Activated naive CD8-positive, alpha-beta T cell treated with anti-CD3 and anti-CD28 coated beads, Interleukin-2, amount 10 ng/mL, durations not matched to agents 7 days and 5 days (primary cell): Measurements from ENCODE around the gene TTL. TPM values are rescaled to one million over a fixed set of nuclear protein-coding genes. Genes with fewer than 3 reads are reported as not detected.
A peak's percentile ranks its signal among the peaks of the same experiment; 100 is the strongest.
"Not testable (repeated sequence)": the region's sequence is repeated elsewhere in the genome, so short reads cannot be mapped to it uniquely, and the experiment has no call there.

Source experiments
- ATAC-seq: fragments of 150-1000 bp; cut with Tn5 transposase; one replicate; pipeline ENCODE4 v1.10.0; 2021; ENCODE audit warnings: low read depth, moderate library complexity
- POLR2A ChIA-PET: fragments of 350-600 bp; sonication (Branson Sonifier 250); formaldehyde crosslinking; loops from one replicate; lab custom pipeline; 2021; ENCODE audit warnings: antibody characterized with exemption; lab: Charles Lee
- DNase-seq: peaks from one replicate; pipeline ENCODE4 v3.0.0; 2021
- H3K27ac Mint-ChIP-seq: one replicate; pipeline ENCODE4 v1.8.0; 2022; ENCODE audit warnings: mild to moderate bottlenecking, mixed read lengths
- H3K27me3 Mint-ChIP-seq: one replicate; pipeline ENCODE4 v1.8.0; 2022; ENCODE audit warnings: mild to moderate bottlenecking, moderate library complexity, mixed read lengths
- H3K36me3 Mint-ChIP-seq: one replicate; pipeline ENCODE4 v1.8.0; 2021; ENCODE audit warnings: mild to moderate bottlenecking, mixed read lengths
- H3K4me1 Mint-ChIP-seq: one replicate; pipeline ENCODE4 v1.8.0; 2021; ENCODE audit warnings: mixed read lengths
- H3K4me3 Mint-ChIP-seq: one replicate; pipeline ENCODE4 v1.8.0; 2022; ENCODE audit warnings: mild to moderate bottlenecking, moderate library complexity, mixed read lengths
- H3K9me3 Mint-ChIP-seq: one replicate; pipeline ENCODE4 v1.8.0; 2021; ENCODE audit warnings: mixed read lengths
- total RNA-seq, 2 experiments: library from RNA; stranded (reverse); gene quantifications; one replicate each; pipeline ENCODE4 v1.2.3, GENCODE V29; 2021

The TTL gene
- total RNA-seq, result 10 to 100 TPM; 22.9 to 24.5 TPM

GRCh38 chr2:112481528-112482233, at the start of gene TTL:
TSS of gene TTL (plus strand) at chr2:112482156. CDS start at chr2:112482345, 189 bp downstream.
- Mint-ChIP-seq H3K9me3 (no peaks in the 10 kb centered on the region), H3K27ac (peak within 1 kb of the TSS; percentile 89), H3K4me3 (peak within 1 kb of the TSS; percentile 97), H3K27me3 (peaks cover 6% of the 10 kb centered on the region), H3K4me1 (peaks cover 25% of the 10 kb centered on the region), H3K36me3 (peaks cover 12% of the 10 kb centered on the region)
- POLR2A ChIA-PET, result interaction anchor here (1.2 to 1.8 kb wide), 2 partner anchors 102 to 103 kb away, joined by 3 to 5 read pairs; partner anchors contain the start of gene CHCHD5
- peak; percentile 87 for DNase-seq
- peak; percentile 79 for ATAC-seq

DNA sequence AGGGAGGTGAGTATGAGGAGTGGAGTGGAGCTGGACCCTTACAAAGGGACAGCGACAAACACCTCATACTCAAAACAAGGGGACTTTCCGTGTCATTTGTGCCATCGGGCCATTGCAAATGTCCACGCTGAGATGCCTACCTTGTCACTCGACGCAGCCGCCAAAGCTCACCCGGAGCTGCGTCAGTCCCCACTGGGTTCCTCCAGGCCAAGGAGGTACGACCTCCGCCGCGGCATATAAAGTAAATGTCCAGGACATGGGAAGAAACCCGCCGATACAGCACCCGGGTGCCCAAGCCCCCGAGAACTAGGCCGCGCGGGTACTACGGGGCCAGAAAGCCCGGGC, 49.6 kb upstream of the TTL start:
- peak; percentile 60 for DNase-seq

DNA sequence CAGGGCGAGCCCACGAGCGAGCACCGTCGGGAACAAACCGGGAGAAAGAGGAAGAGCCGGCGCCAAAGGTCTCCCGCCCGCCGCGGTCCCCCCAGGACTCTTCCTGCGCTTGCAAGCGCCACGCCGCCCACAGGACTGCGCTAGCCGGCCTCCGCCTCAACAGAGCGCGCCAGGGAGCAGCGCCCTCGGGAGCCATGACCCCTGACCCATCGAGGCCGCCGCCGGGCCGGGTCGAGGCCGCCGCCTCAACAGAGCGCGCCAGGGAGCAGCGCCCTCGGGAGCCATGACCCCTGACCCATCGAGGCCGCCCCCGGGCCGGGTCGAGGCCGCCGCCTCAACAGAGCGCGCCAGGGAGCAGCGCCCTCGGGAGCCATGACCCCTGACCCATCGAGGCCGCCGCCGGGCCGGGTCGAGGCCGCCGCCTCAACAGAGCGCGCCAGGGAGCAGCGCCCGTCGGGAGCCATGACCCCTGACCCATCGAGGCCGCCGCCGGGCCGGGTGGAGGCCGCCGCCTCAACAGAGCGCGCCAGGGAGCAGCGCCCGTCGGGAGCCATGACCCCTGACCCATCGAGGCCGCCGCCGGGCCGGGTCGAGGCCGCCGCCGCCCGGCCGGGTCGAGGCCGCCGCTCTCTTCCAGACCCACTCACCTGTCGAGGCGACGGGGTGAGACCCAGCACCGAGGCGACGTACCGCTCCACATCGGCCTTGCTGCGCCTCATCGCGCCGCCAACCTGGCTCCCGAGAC, 49.0 kb upstream of the TTL start:
- DNase-seq (peak; percentile 69), ATAC-seq (peak; percentile 67)
- H3K9me3 Mint-ChIP-seq, H3K36me3 Mint-ChIP-seq, H3K27me3 Mint-ChIP-seq: not testable (repeated sequence)
- POLR2A ChIA-PET, result interaction anchor here (0.6 kb wide), 2 partner anchors 47 to 487 kb away, joined by 3 read pairs; no protein-coding TSS in a partner anchor
- Mint-ChIP-seq H3K4me3 (peak overlapping the region; percentile 88), H3K27ac (peak overlapping the region; percentile 82), H3K4me1 (peaks cover 12% of the 10 kb centered on the region)

More for the DNA sequence above, 49.6 kb upstream of the TTL start:
- peak overlapping the region; percentile 82 for H3K27ac Mint-ChIP-seq
- H3K4me1 Mint-ChIP-seq, result peaks cover 12% of the 10 kb centered on the region
- peak overlapping the region; percentile 88 for H3K4me3 Mint-ChIP-seq
- ATAC-seq, H3K9me3 Mint-ChIP-seq, H3K27me3 Mint-ChIP-seq, H3K36me3 Mint-ChIP-seq, POLR2A ChIA-PET: not testable (repeated sequence)

GRCh38 chr2:112433480-112433879, 48.5 kb upstream of the TTL start, which contains the start of gene RGPD8:
TSS of gene RGPD8 (minus strand) at chr2:112433645. CDS start at chr2:112433453, 192 bp downstream.
- H3K36me3 Mint-ChIP-seq, H3K27me3 Mint-ChIP-seq, H3K9me3 Mint-ChIP-seq: not testable (repeated sequence)
- peak within 1 kb of the TSS; percentile 88 for H3K4me3 Mint-ChIP-seq
- peaks cover 12% of the 10 kb centered on the region for H3K4me1 Mint-ChIP-seq
- peak within 1 kb of the TSS; percentile 82 for H3K27ac Mint-ChIP-seq
- POLR2A ChIA-PET, result interaction anchor here (0.6 kb wide), 2 partner anchors 46 to 488 kb away, joined by 3 read pairs; no protein-coding TSS in a partner anchor
- DNase-seq (peak; percentile 90), ATAC-seq (peak; percentile 100)

DNA sequence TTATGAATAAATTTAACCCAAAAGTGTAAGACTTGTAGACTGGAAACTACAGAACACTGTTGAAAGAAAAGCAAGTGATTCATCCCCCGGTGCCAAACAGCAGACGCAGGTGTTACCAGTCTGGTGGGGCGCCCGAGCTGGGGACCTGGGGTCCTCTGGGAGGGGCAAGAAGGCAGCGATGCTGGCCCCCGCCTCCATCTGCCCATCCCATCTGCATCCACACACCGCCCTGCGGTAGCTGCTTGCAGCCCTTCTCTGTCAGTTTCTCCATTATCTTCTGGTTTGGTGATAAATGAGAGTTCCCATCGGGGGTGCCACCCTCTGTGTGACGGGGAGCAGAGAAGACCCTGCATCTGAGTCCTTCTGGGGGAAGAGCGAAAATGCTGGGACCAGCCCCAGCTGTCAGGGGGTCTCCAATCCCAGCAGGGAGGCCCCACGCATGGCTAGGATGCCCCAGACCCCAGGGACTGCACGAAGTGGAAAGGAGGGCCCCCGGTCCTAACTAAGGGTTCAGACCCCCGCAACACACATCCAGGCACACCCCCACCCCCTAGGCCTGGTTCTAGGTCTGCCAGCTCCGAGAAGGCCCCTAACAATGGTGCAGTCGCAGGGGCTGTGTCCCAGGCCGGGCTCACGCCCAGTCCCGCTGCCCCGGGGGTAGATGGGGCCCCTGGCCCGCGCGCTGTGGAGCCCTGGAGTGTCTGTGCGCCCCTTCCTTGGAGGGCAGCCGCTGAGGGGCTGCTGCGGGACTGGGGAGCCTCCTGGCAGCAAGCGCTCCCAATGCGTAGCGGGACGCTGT, 47.8 kb upstream of the TTL start:
- Mint-ChIP-seq H3K27ac (no peak overlapping the region), H3K36me3 (no peaks in the 10 kb centered on the region), H3K4me1 (peaks cover 12% of the 10 kb centered on the region), H3K27me3 (peaks cover 2% of the 10 kb centered on the region), H3K4me3 (no peak overlapping the region), H3K9me3 (no peaks in the 10 kb centered on the region)
- POLR2A ChIA-PET, result no interaction called here
- ATAC-seq, result no peak
- peak; percentile 38 for DNase-seq

- H3K4me3 Mint-ChIP-seq, ATAC-seq, H3K9me3 Mint-ChIP-seq, H3K27ac Mint-ChIP-seq, H3K36me3 Mint-ChIP-seq, POLR2A ChIA-PET, H3K27me3 Mint-ChIP-seq, DNase-seq: not testable (repeated sequence)
- H3K4me1 Mint-ChIP-seq, result peaks cover 11% of the 10 kb centered on the region
These were observed 46.9 kb upstream of the TTL start for GRCh38 chr2:112434890-112435715.

GRCh38 chr2:112435716-112436431, 46.1 kb upstream of the TTL start:
- H3K27me3 Mint-ChIP-seq, result peaks cover 11% of the 10 kb centered on the region
- H3K27ac Mint-ChIP-seq, ATAC-seq, H3K9me3 Mint-ChIP-seq, POLR2A ChIA-PET, H3K36me3 Mint-ChIP-seq, H3K4me3 Mint-ChIP-seq, DNase-seq, H3K4me1 Mint-ChIP-seq: not testable (repeated sequence)

GRCh38 chr2:112436993-112437392, 45.0 kb upstream of the TTL start:
- H3K9me3 Mint-ChIP-seq, H3K4me1 Mint-ChIP-seq, H3K27ac Mint-ChIP-seq, ATAC-seq, H3K36me3 Mint-ChIP-seq, DNase-seq, POLR2A ChIA-PET, H3K4me3 Mint-ChIP-seq: not testable (repeated sequence)
- peaks cover 20% of the 10 kb centered on the region for H3K27me3 Mint-ChIP-seq

- H3K27ac Mint-ChIP-seq, DNase-seq, H3K9me3 Mint-ChIP-seq, H3K36me3 Mint-ChIP-seq, POLR2A ChIA-PET, H3K4me1 Mint-ChIP-seq, ATAC-seq, H3K4me3 Mint-ChIP-seq: not testable (repeated sequence)
- H3K27me3 Mint-ChIP-seq, result peaks cover 24% of the 10 kb centered on the region
These were observed 44.5 kb upstream of the TTL start for GRCh38 chr2:112437405-112437831.

DNA sequence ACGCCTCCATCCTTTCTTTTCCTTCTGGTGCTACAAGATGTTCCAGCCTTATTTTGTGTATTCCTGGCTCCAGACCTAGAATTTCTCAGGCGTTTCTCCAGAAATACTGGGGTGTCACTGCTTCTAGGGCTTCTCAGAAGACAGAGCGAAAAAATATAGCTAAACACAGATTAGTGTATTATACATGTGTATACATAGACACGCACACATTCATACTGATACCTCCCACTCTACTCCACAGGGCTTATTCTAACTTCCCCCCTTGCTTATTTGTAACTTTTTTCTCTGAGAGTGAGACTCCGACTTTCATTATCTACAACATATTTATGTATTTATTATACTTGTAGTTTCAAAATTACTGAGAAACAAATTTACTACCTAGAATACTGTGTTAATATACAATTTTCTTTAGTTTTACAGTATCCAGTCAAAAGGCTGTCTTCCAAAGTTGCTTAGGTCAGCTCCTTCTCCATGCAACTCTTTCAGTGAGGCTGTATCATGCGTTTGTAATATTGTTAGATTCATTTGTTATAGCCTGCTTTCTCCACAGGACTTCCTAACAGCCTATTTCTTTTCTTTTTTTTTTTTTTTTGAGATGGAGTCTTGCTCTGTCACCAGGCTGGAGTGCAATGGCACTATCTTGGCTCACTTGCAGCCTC, 43.2 kb upstream of the TTL start:
- POLR2A ChIA-PET, result not testable (repeated sequence)

GRCh38 chr2:112444256-112444655, 37.7 kb upstream of the TTL start:
- H3K27ac Mint-ChIP-seq, DNase-seq, H3K4me1 Mint-ChIP-seq, H3K4me3 Mint-ChIP-seq, H3K9me3 Mint-ChIP-seq, H3K36me3 Mint-ChIP-seq, ATAC-seq, POLR2A ChIA-PET: not testable (repeated sequence)
- peaks cover 34% of the 10 kb centered on the region for H3K27me3 Mint-ChIP-seq

More for the DNA sequence above, 43.2 kb upstream of the TTL start:
- H3K27me3 Mint-ChIP-seq, result peaks cover 31% of the 10 kb centered on the region
- ATAC-seq, DNase-seq, H3K27ac Mint-ChIP-seq, H3K36me3 Mint-ChIP-seq, H3K9me3 Mint-ChIP-seq, H3K4me1 Mint-ChIP-seq, H3K4me3 Mint-ChIP-seq: not testable (repeated sequence)
